GM12801 (cell line): ENCODE measurements around the gene INPP5B.

Experiments
- TF ChIP-seq, protein P1 (sequence below): IDR thresholded peaks from one replicate; pipeline ENCODE4 v1.5.1; 2011; ENCODE audit warnings: control low read depth; ENCODE audit not compliant: insufficient read length; ENCODE audit errors: extremely low read depth

The INPP5B gene

DNA sequence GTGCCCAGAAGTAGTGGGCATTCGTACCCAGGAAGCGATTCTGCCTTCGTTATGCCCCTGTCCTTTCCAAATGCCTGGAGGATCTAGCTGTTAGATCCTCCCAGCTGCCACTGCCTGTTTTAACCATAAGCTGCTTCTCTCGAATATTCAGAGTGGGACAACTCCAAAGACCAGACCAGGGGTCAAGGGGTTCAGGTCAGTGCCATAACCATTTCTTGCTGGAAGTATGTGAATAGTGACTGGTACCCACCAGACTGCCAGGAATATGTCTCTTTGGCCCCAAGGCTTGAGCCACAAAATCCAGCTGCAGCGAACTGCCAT, 86.5 kb downstream of the INPP5B start:
- TF ChIP-seq, protein P1, sequence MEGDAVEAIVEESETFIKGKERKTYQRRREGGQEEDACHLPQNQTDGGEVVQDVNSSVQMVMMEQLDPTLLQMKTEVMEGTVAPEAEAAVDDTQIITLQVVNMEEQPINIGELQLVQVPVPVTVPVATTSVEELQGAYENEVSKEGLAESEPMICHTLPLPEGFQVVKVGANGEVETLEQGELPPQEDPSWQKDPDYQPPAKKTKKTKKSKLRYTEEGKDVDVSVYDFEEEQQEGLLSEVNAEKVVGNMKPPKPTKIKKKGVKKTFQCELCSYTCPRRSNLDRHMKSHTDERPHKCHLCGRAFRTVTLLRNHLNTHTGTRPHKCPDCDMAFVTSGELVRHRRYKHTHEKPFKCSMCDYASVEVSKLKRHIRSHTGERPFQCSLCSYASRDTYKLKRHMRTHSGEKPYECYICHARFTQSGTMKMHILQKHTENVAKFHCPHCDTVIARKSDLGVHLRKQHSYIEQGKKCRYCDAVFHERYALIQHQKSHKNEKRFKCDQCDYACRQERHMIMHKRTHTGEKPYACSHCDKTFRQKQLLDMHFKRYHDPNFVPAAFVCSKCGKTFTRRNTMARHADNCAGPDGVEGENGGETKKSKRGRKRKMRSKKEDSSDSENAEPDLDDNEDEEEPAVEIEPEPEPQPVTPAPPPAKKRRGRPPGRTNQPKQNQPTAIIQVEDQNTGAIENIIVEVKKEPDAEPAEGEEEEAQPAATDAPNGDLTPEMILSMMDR = no peak

DNA sequence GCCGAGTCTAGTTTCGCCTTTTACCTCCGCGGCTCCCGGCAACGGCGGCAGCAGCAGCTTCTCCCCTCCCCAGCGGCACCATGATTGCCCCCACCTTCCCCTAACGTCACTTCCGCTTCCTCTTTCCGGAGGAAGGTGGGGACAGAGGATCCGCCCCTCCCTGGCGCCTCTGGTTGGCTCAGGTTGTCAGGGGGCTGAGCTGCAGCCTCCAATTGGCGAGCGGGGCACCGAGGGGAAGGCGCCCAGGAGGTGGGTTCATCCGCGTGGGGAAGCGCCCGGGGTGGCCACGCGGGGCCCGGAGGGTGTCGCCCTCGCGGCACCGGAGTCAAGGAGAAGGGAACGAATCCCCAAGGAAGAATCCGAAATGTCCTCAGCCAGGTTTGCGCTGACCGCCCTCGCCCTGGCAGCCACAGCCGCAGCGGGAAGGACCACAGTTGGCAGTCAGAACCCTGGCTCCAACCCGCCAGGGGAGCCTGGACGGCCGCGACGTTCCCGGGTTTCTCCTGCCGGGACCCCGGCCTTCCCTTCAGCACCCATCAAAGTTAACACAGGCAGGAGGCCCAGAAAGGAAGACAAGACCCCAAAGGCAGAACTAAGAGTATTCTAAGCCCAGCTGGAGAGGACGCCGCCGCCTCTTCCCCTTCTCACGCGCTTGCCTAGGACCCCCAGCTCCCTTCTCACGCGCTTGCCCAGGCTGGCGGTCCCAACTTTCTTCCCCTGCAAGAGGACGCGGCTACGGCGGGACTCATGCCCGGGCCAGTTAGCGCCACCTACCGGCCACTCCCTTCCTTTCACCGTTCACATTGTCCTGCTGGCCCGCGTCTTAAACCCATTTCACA, 87.1 kb downstream of the INPP5B start, which contains the start of gene MTF1:
Gene MTF1 (minus strand): TSS at position 86 of the 839 bp plus-strand sequence. CDS start 1,934 bp downstream, outside the sequence.
- TF ChIP-seq, protein P1 = no peak

DNA sequence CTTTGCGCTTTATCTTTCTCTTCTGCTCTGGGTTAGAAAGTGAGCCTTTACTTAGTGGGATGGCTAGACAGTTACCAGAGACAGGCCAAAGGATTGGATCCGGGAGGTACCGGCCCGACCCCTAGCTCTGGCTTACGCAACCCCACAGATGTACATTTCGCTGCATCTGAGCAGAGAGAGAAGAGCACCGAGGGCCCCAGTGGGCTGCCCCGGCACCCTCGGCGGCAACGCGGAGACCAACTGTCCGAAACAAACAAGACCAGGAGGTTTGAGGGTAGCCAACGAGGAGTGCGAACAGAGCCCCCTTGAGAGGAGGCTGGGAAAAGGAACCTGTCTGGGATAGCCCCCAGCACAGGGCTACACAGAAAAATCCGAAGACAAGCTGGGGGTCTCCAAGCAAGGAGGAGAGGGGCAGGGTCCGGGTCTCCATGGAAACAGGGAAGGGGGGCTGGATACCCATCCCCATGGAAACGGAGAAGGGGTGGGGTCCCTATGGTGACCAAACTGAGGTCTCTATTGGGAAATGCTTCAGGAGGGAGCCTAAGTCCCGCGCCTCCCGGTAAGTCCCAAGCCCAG, 87.8 kb downstream of the INPP5B start:
- TF ChIP-seq, protein P1 = no peak

DNA sequence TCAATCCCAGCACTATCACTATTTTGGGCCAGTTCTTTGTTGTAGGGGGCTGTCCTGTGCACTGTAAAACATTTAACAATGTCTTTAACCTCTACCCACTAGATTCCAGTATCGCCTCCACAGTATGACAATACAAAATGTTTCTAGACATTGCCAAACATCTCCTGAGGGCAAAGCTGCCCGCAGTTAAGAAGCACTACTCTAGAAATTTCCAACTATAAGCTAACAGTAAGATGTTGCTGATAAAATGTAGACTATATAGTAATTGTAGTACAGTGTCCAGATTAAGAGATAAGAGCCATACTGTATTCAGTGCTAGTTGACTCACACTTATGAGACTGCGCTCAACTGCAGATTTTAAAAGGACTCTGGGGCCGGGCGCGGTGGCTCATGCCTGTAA, 92.4 kb downstream of the INPP5B start:
- TF ChIP-seq, protein P1 = no peak

DNA sequence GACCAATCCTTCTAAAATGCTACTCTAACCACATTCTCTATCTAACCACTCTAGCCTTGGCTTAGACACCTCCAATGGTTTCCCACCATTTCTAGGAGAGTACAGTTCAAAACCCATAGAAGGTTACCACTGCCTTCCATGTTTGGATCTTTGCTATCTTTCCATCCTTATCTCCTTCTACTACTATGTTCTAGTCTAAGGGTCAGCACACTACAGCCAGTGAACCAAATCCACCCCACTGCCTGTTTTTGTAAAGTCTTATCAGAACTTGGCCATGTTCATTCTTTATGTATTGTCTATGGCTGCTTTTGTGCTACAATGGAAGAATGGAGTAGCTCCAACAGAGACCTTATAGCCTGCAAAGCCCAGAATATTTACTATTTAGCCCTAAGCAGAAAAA, 93.7 kb downstream of the INPP5B start:
- TF ChIP-seq, protein P1 = no peak

DNA sequence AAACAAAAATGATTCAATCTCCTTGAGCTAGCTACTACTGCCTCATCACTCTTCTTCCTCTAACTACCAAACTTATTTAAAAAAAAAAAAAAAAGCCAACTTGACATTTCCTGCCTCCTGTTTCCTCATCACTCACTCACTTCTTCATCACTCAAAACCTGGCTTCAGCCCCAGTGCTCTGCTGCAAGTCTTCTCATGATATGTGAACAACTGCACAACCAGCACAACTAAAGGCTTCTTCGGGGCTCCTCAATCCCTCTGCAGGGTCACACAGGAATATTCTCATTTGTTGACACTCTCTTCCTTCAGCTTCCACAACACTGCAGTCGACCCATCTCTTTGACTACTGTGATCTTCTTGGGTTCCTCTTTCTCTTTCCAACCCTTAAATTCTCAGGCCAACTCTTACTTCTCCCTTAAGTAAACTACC, 95.1 kb downstream of the INPP5B start:
- TF ChIP-seq, protein P1 = no peak

DNA sequence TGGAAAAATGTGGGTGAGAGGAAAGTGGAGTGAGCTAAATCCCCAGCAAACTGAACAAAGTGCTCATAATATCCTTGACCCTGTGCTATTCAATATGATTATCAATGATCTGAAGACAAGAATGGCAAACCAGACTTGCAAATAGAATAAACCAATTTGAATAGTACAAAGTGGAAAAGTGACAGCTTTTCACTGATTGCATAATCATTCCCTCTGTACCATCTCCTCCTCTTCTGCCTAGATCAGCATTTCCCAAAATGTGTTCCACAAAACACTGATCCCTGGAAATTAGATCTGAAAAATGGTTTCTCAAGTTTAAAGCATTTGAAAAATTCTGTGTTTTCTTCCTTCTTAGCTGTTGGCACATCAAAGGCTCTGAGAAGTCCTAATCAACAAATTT, 95.6 kb downstream of the INPP5B start:
- TF ChIP-seq, protein P1 = no peak
